Measurements from ENCODE around the gene RGS14. TPM values are rescaled to one million over a fixed set of nuclear protein-coding genes. Genes with fewer than 3 reads are reported as not detected.

RGS14 gene
- total and polyA plus RNA-seq, 8 donors = 4.2 to 100 (median 19.0) TPM; not detected in 1

- WGBS, 5 donors = 67 to 98% (median 88%) methylated on average over 3 of the region's 3 CpGs
- no peak for TF ChIP-seq POLR2AphosphoS5 (IDR thresholded peaks at IDR 0.05)
- TF ChIP-seq POLR2A (IDR thresholded peaks at IDR 0.05) = no peak
- no peak for TF ChIP-seq EP300 (IDR thresholded peaks at IDR 0.05)
- no peak for TF ChIP-seq CTCF (IDR thresholded peaks at IDR 0.05)
- H3K4me3 ChIP-seq = no peak overlapping the region
- no peak overlapping the region for H3K27ac ChIP-seq
- DNase-seq = no peak
- H3K36me3 ChIP-seq = peaks cover 0 to 19% (median 8%) of the 10 kb centered on the region in 4 donors
- H3K9me3 ChIP-seq = no peaks in the 10 kb centered on the region
- H3K27me3 ChIP-seq = no peaks in the 10 kb centered on the region
- peaks cover 16 to 29% (median 23%) of the 10 kb centered on the region in 4 donors for H3K4me1 ChIP-seq
- intact Hi-C loops (cut with DNase I; ENCODE audit: low total_unique reads) = no loop called here
These were observed 41.7 kb upstream of the RGS14 start for GRCh38 chr5:177316005-177316404.

- H3K27ac ChIP-seq = no peak overlapping the region
- WGBS, 5 donors = 14 to 28% (median 22%) methylated on average over 7 of the region's 7 CpGs
- TF ChIP-seq EP300 (IDR thresholded peaks at IDR 0.05) = no peak
- TF ChIP-seq CTCF (IDR thresholded peaks at IDR 0.05) = peak in 5 of 7 experiments; percentile 69 to 91 (median 83)
- TF ChIP-seq POLR2AphosphoS5 (IDR thresholded peaks at IDR 0.05) = peak in 1 of 3 donors; percentile 28
- H3K27me3 ChIP-seq = no peaks in the 10 kb centered on the region
- peak; percentile 87 to 90 for DNase-seq
- H3K4me1 ChIP-seq = peaks cover 0 to 9% (median 5%) of the 10 kb centered on the region in 4 donors
- intact Hi-C loops (cut with DNase I; ENCODE audit: low total_unique reads) = no loop called here
- no peak overlapping the region for H3K4me3 ChIP-seq
- no peaks in the 10 kb centered on the region for H3K9me3 ChIP-seq
- H3K36me3 ChIP-seq = peaks cover 0 to 19% (median 9%) of the 10 kb centered on the region in 4 donors
These were observed 39.8 kb upstream of the RGS14 start for GRCh38 chr5:177317959-177318377.

- H3K4me1 ChIP-seq = peaks cover 0 to 7% (median 2%) of the 10 kb centered on the region in 4 donors
- DNase-seq = no peak
- intact Hi-C loops (cut with DNase I; ENCODE audit: low total_unique reads) = loop anchor here (10.0 kb wide), 1 partner anchor 55 kb away; no protein-coding TSS in a partner anchor
- H3K4me3 ChIP-seq = no peak overlapping the region
- H3K27ac ChIP-seq = no peak overlapping the region
- TF ChIP-seq POLR2AphosphoS5 (IDR thresholded peaks at IDR 0.05) (no peak), CTCF (IDR thresholded peaks at IDR 0.05) (no peak), POLR2A (IDR thresholded peaks at IDR 0.05) (no peak), EP300 (IDR thresholded peaks at IDR 0.05) (no peak)
- WGBS, 5 donors = 85 to 96% (median 92%) methylated on average over 14 of the region's 14 CpGs
- no peaks in the 10 kb centered on the region for H3K9me3 ChIP-seq
- no peaks in the 10 kb centered on the region for H3K27me3 ChIP-seq
- H3K36me3 ChIP-seq = peaks cover 0 to 22% (median 17%) of the 10 kb centered on the region in 4 donors
These were observed 37.7 kb upstream of the RGS14 start for GRCh38 chr5:177319913-177320588.

- Histone ChIP-seq H3K27me3 (no peaks in the 10 kb centered on the region), H3K27ac (no peak overlapping the region), H3K36me3 (peaks cover 0 to 22% (median 17%) of the 10 kb centered on the region in 4 donors), H3K9me3 (no peaks in the 10 kb centered on the region), H3K4me1 (peaks cover 0 to 11% (median 4%) of the 10 kb centered on the region in 4 donors), H3K4me3 (no peak overlapping the region)
- WGBS, 5 donors = 77 to 95% (median 86%) methylated on average over 7 of the region's 7 CpGs
- TF ChIP-seq POLR2AphosphoS5 (IDR thresholded peaks at IDR 0.05) (no peak), POLR2A (IDR thresholded peaks at IDR 0.05) (no peak), EP300 (IDR thresholded peaks at IDR 0.05) (no peak), CTCF (IDR thresholded peaks at IDR 0.05) (no peak)
- intact Hi-C loops (cut with DNase I; ENCODE audit: low total_unique reads) = loop anchor here (10.0 kb wide), 1 partner anchor 54 kb away; no protein-coding TSS in a partner anchor
- no peak for DNase-seq
These were observed 36.8 kb upstream of the RGS14 start for GRCh38 chr5:177320879-177321278.
